Breast epithelium (tissue), 4 donors: Measurements from ENCODE around the gene SLK. TPM values are rescaled to one million over a fixed set of nuclear protein-coding genes. Genes with fewer than 3 reads are reported as not detected.

Experiments
- DNase-seq, 2 donors: peaks; one replicate each; pipeline ENCODE4 v3.0.0-alpha.2; 2019; ENCODE audit warnings: low spot score in 2 of 2
- H3K27ac ChIP-seq, 2 donors: fragments of 200-600 bp; sonication (generic) in 1 of 2; one replicate each; pipeline ENCODE4 v1.5.1; 2016 to 2019; ENCODE audit warnings: mild to moderate bottlenecking in 1 of 2
- H3K27me3 ChIP-seq, 2 donors: fragments of 200-600 bp; sonication (generic) in 1 of 2; one replicate each; pipeline versions ENCODE4 v1.5.1 to v1.6.0; 2017 to 2019; ENCODE audit warnings: control low read depth in 1 of 2, mild to moderate bottlenecking in 1 of 2
- H3K36me3 ChIP-seq: fragments of 200-600 bp; one replicate; pipeline ENCODE4 v1.5.1; 2019
- H3K4me1 ChIP-seq, 2 donors: fragments of 200-600 bp; sonication (generic); one replicate each; pipeline ENCODE4 v1.5.1; 2016 to 2019; ENCODE audit warnings: control low read depth in 1 of 2
- H3K4me3 ChIP-seq, 3 donors: fragments of 200-600 bp; sonication (generic); 1 replicate in 2 of 3; 2 replicates in 1 of 3; pipeline ENCODE4 v1.5.1; 2016 to 2019; ENCODE audit warnings: mild to moderate bottlenecking in 3 of 3, moderate library complexity in 2 of 3
- H3K9me3 ChIP-seq, 2 donors: fragments of 200-600 bp; sonication (generic) in 1 of 2; one replicate each; pipeline ENCODE4 v1.5.1; 2016 to 2019; ENCODE audit warnings: control low read depth in 1 of 2
- POLR2A ChIP-seq: fragments of 450-650 bp; IDR thresholded peaks from one replicate; pipeline ENCODE4 v1.6.1; 2016; ENCODE audit warnings: antibody characterized with exemption, mild to moderate bottlenecking, moderate library complexity
- POLR2AphosphoS5 ChIP-seq, 3 donors: sonication (generic); formaldehyde crosslinking; IDR thresholded peaks; one replicate each; pipeline ENCODE4 v1.6.1; 2017; ENCODE audit warnings: antibody characterized with exemption in 3 of 3
- intact Hi-C: fragments of 100-400 bp; cut with DNase I; formaldehyde crosslinking; loops from one replicate; pipeline ENCODE4 v1.15.1; 2023; ENCODE audit warnings: low total_unique reads
- total RNA-seq, 3 donors: library from RNA; depleted of rRNA; stranded (reverse); fragments of >200 nt; gene quantifications; one replicate each; pipeline ENCODE4 v1.1.0, GENCODE V29; 2016
- TF ChIP-seq, protein P1 (sequence below), 3 donors: fragments of 450-650 bp; IDR thresholded peaks; one replicate each; pipeline ENCODE4 v1.5.1; 2016 to 2017; ENCODE audit warnings: antibody characterized with exemption in 3 of 3, mild to moderate bottlenecking in 3 of 3, moderate library complexity in 3 of 3

The SLK gene
- total RNA-seq, 3 donors from 2014 or later = 63.2 to 94.4 (median 76.4) TPM

DNA sequence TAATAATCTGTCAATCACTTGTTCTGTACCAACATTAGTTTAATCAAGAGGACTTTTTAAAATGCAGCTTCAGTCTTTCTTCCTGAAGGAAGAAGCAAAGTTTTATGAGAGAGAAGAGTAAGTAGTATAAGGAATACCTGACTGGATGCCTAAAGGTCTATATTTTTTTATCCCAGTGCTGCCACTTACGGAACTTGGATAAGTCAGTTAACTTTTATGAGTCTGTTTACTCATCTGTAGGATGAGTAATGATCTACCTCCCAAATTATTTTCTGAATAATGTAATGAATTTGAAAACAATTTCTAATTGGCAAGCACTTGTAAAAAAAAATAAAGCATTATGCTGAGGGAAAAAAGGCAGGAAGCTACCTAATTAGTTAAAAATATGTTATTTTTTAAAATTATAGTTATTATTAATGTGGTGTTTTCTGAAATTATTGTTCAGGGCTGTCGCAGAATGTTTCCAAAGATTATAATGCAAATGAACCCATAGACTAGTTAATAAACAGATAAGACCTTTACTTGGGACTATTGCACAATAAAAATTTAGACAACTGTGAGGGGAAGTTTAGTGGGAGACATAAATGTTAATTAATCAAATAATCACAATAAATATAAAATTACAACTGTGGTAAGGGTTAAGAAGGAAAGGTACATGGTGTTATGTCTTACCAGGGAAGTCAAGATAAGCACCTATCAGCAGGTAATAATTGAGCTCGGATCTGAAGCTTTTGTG, 24.6 kb downstream of the SLK start:
- intact Hi-C loops = no loop called here
- H3K9me3 ChIP-seq = no peaks in the 10 kb centered on the region
- no peak overlapping the region for H3K4me3 ChIP-seq
- H3K27ac ChIP-seq = no peak overlapping the region
- H3K36me3 ChIP-seq = no peaks in the 10 kb centered on the region
- no peak for DNase-seq
- H3K27me3 ChIP-seq = no peaks in the 10 kb centered on the region
- TF ChIP-seq POLR2A (no peak), POLR2AphosphoS5 (IDR thresholded peaks at IDR 0.05) (no peak)
- TF ChIP-seq, protein P1, sequence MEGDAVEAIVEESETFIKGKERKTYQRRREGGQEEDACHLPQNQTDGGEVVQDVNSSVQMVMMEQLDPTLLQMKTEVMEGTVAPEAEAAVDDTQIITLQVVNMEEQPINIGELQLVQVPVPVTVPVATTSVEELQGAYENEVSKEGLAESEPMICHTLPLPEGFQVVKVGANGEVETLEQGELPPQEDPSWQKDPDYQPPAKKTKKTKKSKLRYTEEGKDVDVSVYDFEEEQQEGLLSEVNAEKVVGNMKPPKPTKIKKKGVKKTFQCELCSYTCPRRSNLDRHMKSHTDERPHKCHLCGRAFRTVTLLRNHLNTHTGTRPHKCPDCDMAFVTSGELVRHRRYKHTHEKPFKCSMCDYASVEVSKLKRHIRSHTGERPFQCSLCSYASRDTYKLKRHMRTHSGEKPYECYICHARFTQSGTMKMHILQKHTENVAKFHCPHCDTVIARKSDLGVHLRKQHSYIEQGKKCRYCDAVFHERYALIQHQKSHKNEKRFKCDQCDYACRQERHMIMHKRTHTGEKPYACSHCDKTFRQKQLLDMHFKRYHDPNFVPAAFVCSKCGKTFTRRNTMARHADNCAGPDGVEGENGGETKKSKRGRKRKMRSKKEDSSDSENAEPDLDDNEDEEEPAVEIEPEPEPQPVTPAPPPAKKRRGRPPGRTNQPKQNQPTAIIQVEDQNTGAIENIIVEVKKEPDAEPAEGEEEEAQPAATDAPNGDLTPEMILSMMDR (IDR thresholded peaks at IDR 0.05) = no peak
- H3K4me1 ChIP-seq = no peaks in the 10 kb centered on the region

DNA sequence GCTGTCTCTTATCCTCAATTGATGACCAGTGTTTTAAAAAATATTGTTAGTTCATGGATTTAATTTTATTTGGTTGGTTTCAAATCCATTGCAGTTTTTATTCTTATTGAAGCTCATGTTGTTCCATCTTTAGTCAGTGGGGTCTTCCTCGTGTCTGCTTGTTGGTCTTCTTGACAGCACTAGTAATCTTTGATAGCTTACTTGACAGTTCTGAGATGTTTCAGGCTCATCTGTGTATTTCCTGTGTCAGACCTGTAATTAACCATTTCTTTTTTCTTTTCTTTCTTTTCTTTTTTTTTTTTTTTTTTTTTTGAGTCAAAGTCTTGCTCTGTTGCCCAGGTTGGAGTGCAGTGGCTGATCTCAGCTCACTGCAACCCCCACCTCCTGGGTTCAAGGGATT, 28.2 kb downstream of the SLK start:
- no peak for TF ChIP-seq POLR2AphosphoS5 (IDR thresholded peaks at IDR 0.05)
- TF ChIP-seq, protein P1 (IDR thresholded peaks at IDR 0.05) = no peak
- no peak for TF ChIP-seq POLR2A
- H3K9me3 ChIP-seq = no peaks in the 10 kb centered on the region
- H3K4me1 ChIP-seq = no peaks in the 10 kb centered on the region
- H3K4me3 ChIP-seq = no peak overlapping the region
- H3K27ac ChIP-seq = no peak overlapping the region
- H3K27me3 ChIP-seq = no peaks in the 10 kb centered on the region
- intact Hi-C loops = no loop called here
- DNase-seq = no peak
- H3K36me3 ChIP-seq = no peaks in the 10 kb centered on the region

DNA sequence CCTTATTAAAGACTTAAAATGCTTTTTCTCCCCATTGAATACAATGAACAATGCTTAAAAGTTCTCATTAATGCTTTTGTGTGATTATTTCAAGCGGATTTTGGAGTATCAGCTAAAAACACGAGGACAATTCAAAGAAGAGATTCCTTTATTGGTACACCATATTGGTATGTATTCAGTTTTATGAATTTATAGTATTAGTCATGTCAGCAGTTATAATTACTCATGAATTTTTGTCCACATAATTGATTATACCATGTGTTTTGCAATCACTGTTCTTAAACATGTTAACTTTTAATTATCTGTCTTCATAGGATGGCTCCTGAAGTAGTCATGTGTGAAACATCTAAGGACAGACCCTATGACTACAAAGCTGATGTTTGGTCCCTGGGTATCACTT, 31.9 kb downstream of the SLK start:
- Histone ChIP-seq H3K27ac (no peak overlapping the region), H3K27me3 (no peaks in the 10 kb centered on the region), H3K9me3 (no peaks in the 10 kb centered on the region), H3K4me1 (no peaks in the 10 kb centered on the region), H3K4me3 (no peak overlapping the region), H3K36me3 (peaks cover 4% of the 10 kb centered on the region)
- DNase-seq = no peak
- intact Hi-C loops = no loop called here
- TF ChIP-seq POLR2A (no peak), POLR2AphosphoS5 (IDR thresholded peaks at IDR 0.05) (no peak)
- TF ChIP-seq, protein P1 (IDR thresholded peaks at IDR 0.05) = no peak

DNA sequence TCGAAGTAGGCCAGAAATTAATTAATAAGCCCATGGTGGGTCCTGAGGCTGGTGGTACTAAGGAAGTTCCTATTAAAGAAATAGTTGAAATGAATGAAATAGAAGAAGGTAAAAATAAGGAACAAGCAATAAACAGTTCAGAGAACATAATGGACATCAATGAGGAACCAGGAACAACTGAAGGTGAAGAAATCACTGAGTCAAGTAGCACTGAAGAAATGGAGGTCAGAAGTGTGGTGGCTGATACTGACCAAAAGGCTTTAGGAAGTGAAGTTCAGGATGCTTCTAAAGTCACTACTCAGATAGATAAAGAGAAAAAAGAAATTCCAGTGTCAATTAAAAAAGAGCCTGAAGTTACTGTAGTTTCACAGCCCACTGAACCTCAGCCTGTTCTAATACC, 36.0 kb downstream of the SLK start:
- Histone ChIP-seq H3K27ac (no peak overlapping the region), H3K9me3 (no peaks in the 10 kb centered on the region), H3K4me3 (no peak overlapping the region), H3K36me3 (peaks cover 4% of the 10 kb centered on the region), H3K27me3 (no peaks in the 10 kb centered on the region), H3K4me1 (no peaks in the 10 kb centered on the region)
- no peak for DNase-seq
- TF ChIP-seq POLR2A (no peak), POLR2AphosphoS5 (IDR thresholded peaks at IDR 0.05) (no peak)
- TF ChIP-seq, protein P1 (IDR thresholded peaks at IDR 0.05) = no peak
- intact Hi-C loops = no loop called here

DNA sequence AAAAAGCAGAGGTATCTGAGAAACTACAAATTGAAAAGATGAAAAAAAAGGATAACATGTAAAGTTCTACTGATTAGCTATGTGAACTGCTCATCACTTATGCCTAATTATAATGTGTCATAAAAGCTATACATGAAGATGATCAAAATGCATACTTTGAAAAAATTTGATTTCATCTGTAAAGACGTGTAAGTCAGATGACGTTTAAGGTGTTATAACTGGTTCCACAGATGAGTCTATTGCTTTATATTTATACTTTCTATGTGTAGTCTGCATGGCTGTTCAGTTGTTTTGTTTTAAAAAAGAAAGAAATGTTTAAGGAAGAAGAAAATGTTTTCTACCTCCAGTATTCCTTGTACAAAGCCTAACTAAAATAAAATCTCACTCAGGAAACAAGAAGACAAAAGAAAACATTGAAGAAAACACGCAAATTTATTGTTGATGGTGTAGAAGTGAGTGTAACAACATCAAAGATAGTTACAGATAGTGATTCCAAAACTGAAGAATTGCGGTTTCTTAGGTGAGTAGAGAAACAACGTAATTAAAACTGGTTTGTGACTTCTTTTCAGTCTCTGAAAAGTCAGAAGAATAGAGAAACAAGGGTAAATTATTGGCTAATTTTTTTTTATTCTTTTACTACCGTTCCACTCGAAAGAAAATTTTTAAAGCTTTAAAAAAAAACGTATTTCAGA, 38.4 kb downstream of the SLK start:
- no peak overlapping the region for H3K27ac ChIP-seq
- H3K27me3 ChIP-seq = no peaks in the 10 kb centered on the region
- H3K36me3 ChIP-seq = peaks cover 4% of the 10 kb centered on the region
- intact Hi-C loops = no loop called here
- H3K4me3 ChIP-seq = no peak overlapping the region
- no peak for DNase-seq
- H3K4me1 ChIP-seq = no peaks in the 10 kb centered on the region
- H3K9me3 ChIP-seq = no peaks in the 10 kb centered on the region
- no peak for TF ChIP-seq POLR2A
- TF ChIP-seq, protein P1 (IDR thresholded peaks at IDR 0.05) = no peak
- no peak for TF ChIP-seq POLR2AphosphoS5 (IDR thresholded peaks at IDR 0.05)
